Ishikawa (cell line): ENCODE data around the gene PCBD2.

Experiments
- CEBPB ChIP-seq: IDR thresholded peaks from 2 replicates; pipeline ENCODE4 v1.6.1; 2012
- EGR1 ChIP-seq: IDR thresholded peaks from 2 replicates; pipeline ENCODE4 v1.6.1; 2012
- NFIC ChIP-seq: IDR thresholded peaks from 2 replicates; pipeline ENCODE4 v1.6.1; 2012
- REST ChIP-seq: IDR thresholded peaks from 2 replicates; pipeline ENCODE4 v1.6.1; 2012; ENCODE audit warnings: low read depth, mild to moderate bottlenecking

- TF ChIP-seq NFIC (no peak), EGR1 (no peak), CEBPB (no peak), REST (no peak)
Observed at GRCh38 chr5:134945041-134945440, 40.1 kb downstream of the PCBD2 start.
